B cell (primary cell): Measurements from ENCODE around the gene PNPLA6. TPM values are rescaled to one million over a fixed set of nuclear protein-coding genes. Genes with fewer than 3 reads are reported as not detected.
A peak's percentile ranks its signal among the peaks of the same experiment; 100 is the strongest.

Experiments
- ATAC-seq: fragments of 200-7000 bp; cut with Tn5 transposase; one replicate; pipeline ENCODE4 v1.10.0; 2021; ENCODE audit warnings: low read depth, mild to moderate bottlenecking, moderate number of reproducible peaks, moderate library complexity
- CTCF ChIA-PET: fragments of 350-600 bp; sonication (Branson Sonifier 250); formaldehyde crosslinking; loops from one replicate; lab custom pipeline; 2021; ENCODE audit warnings: antibody characterized with exemption, inconsistent platforms; lab: Charles Lee
- POLR2A ChIA-PET: fragments of 350-600 bp; sonication (Branson Sonifier 250); formaldehyde crosslinking; loops from one replicate; lab custom pipeline; 2021; ENCODE audit warnings: antibody characterized with exemption; lab: Charles Lee
- DNase-seq: peaks from one replicate; pipeline ENCODE4 v3.0.0; 2013
- H2AFZ ChIP-seq: 2 replicates; pipeline ENCODE4 v1.6.1; 2012; ENCODE audit warnings: mild to moderate bottlenecking, low read depth, low read length; ENCODE audit not compliant: insufficient read depth, poor library complexity, severe bottlenecking
- H3K27ac ChIP-seq, 2 donors: 1 replicate in 1 of 2; 2 replicates in 1 of 2; pipeline ENCODE4 v1.5.1; 2012 to 2013; ENCODE audit warnings: low read length in 2 of 2, mild to moderate bottlenecking in 2 of 2, moderate library complexity in 1 of 2
- H3K27me3 ChIP-seq, 4 experiments: fragments of 200-600 bp in 1 of 4; sonication (generic) in 1 of 4; replicated peaks in 1 of 4; 1 replicate in 2 of 4; 2 replicates in 2 of 4; pipeline versions ENCODE4 v1.6.1 to v1.7.0; 2013 to 2016; ENCODE audit warnings: low read length in 3 of 4, mild to moderate bottlenecking in 2 of 4, mixed read lengths in 1 of 4, moderate library complexity in 1 of 4; ENCODE audit not compliant: insufficient read depth in 4 of 4, control insufficient read depth in 3 of 4; ENCODE audit errors: control extremely low read depth in 1 of 4
- H3K36me3 ChIP-seq, 2 experiments: replicated peaks in 1 of 2; 1 replicate in 1 of 2; 2 replicates in 1 of 2; pipeline versions ENCODE4 v1.6.1 to v1.7.1; 2013; ENCODE audit warnings: low read length in 1 of 2; ENCODE audit not compliant: insufficient read depth in 2 of 2, control insufficient read depth in 1 of 2; ENCODE audit errors: control extremely low read depth in 1 of 2, extremely low read depth in 1 of 2
- H3K4me1 ChIP-seq, 2 donors: fragments of 200-600 bp in 1 of 2; sonication (generic) in 1 of 2; 1 replicate in 1 of 2; 2 replicates in 1 of 2; pipeline versions ENCODE4 v1.5.1 to v1.6.1; 2013 to 2017; ENCODE audit warnings: low read length in 2 of 2; ENCODE audit not compliant: control insufficient read depth in 2 of 2, insufficient read depth in 2 of 2
- H3K4me2 ChIP-seq: replicated peaks from 2 replicates; pipeline ENCODE3; 2012; ENCODE audit warnings: mild to moderate bottlenecking, low read depth, low read length; ENCODE audit not compliant: poor library complexity, severe bottlenecking
- H3K4me3 ChIP-seq, 5 experiments: fragments of 200-600 bp in 1 of 5; sonication (generic) in 1 of 5; 1 replicate in 3 of 5; 2 replicates in 2 of 5; pipeline versions ENCODE4 v1.5.1 to v1.7.0; 2011 to 2016; ENCODE audit warnings: low read length in 4 of 5, mild to moderate bottlenecking in 4 of 5, low read depth in 2 of 5, control low read depth in 1 of 5, moderate library complexity in 1 of 5; ENCODE audit not compliant: insufficient read depth in 1 of 5; ENCODE audit errors: control extremely low read depth in 1 of 5, extremely low read depth in 1 of 5
- H3K79me2 ChIP-seq: fragments of 200-600 bp; sonication (generic); one replicate; pipeline ENCODE4 v1.6.0; 2016; ENCODE audit warnings: low read length; ENCODE audit not compliant: control insufficient read depth, insufficient read depth
- H3K9ac ChIP-seq: fragments of 200-600 bp; sonication (generic); 2 replicates; pipeline ENCODE4 v1.6.1; 2017; ENCODE audit warnings: mild to moderate bottlenecking, low read length, moderate library complexity
- H3K9me3 ChIP-seq, 3 donors: one replicate each; pipeline versions ENCODE4 v1.6.1 to v1.7.1; 2013; ENCODE audit warnings: low read length in 2 of 3; ENCODE audit not compliant: control insufficient read depth in 2 of 3, insufficient read depth in 1 of 3; ENCODE audit errors: control extremely low read depth in 1 of 3
- H4K20me1 ChIP-seq: 2 replicates; pipeline ENCODE4 v1.6.0; 2012; ENCODE audit warnings: mild to moderate bottlenecking, low read length; ENCODE audit not compliant: insufficient read depth, control insufficient read depth, poor library complexity, severe bottlenecking
- H3K27ac Mint-ChIP-seq: one replicate; pipeline ENCODE4 v1.8.0; 2021; ENCODE audit warnings: mixed read lengths
- H3K27me3 Mint-ChIP-seq: one replicate; pipeline ENCODE4 v1.8.0; 2021; ENCODE audit warnings: mixed read lengths
- H3K4me1 Mint-ChIP-seq: one replicate; pipeline ENCODE4 v1.8.0; 2021; ENCODE audit warnings: mixed read lengths
- H3K4me3 Mint-ChIP-seq: one replicate; pipeline ENCODE4 v1.8.0; 2021; ENCODE audit warnings: mixed read lengths
- H3K9me3 Mint-ChIP-seq: one replicate; pipeline ENCODE4 v1.8.0; 2022; ENCODE audit warnings: mixed read lengths; ENCODE audit not compliant: insufficient read depth
- EZH2 ChIP-seq: IDR thresholded peaks from 2 replicates; pipeline ENCODE4 v1.6.1; 2012; ENCODE audit warnings: borderline replicate concordance, low read depth, mild to moderate bottlenecking, moderate library complexity, low read length; ENCODE audit not compliant: insufficient read depth, poor library complexity, severe bottlenecking
- WGBS: methylation state at CpG from one replicate; pipeline ENCODE4 v1.1.5; 2013; ENCODE audit warnings: missing lambda C conversion rate; ENCODE audit not compliant: insufficient coverage; 5-methylcytosine and 5-hydroxymethylcytosine counted together
- intact Hi-C: fragments of 100-400 bp; cut with micrococcal nuclease; formaldehyde crosslinking; loops from one replicate; pipeline ENCODE4 v1.10.0; 2022
- polyA plus RNA-seq: library from polyadenylated mRNA; depleted of rRNA; stranded (reverse); fragments of >200 nt; gene quantifications from 2 replicates; pipeline ENCODE4 v1.2.3, GENCODE V29; 2012
- total RNA-seq, 2 donors: library from RNA; stranded (reverse); fragments of 120-200 nt in 1 of 2; gene quantifications; 1 replicate in 1 of 2; 2 replicates in 1 of 2; pipeline versions ENCODE4 v1.2.3 to v1.2.4, GENCODE V29; 2013 to 2022
- TF ChIP-seq, protein P1 (sequence below): fragments of 200-600 bp; IDR thresholded peaks from one replicate; pipeline ENCODE4 v1.8.0; 2022; ENCODE audit warnings: antibody characterized with exemption, mild to moderate bottlenecking

Gene PNPLA6
- total and polyA plus RNA-seq, 2 donors (not counting 1 experiment from before 2014, with no cell fraction given): 102 to 149 TPM

DNA sequence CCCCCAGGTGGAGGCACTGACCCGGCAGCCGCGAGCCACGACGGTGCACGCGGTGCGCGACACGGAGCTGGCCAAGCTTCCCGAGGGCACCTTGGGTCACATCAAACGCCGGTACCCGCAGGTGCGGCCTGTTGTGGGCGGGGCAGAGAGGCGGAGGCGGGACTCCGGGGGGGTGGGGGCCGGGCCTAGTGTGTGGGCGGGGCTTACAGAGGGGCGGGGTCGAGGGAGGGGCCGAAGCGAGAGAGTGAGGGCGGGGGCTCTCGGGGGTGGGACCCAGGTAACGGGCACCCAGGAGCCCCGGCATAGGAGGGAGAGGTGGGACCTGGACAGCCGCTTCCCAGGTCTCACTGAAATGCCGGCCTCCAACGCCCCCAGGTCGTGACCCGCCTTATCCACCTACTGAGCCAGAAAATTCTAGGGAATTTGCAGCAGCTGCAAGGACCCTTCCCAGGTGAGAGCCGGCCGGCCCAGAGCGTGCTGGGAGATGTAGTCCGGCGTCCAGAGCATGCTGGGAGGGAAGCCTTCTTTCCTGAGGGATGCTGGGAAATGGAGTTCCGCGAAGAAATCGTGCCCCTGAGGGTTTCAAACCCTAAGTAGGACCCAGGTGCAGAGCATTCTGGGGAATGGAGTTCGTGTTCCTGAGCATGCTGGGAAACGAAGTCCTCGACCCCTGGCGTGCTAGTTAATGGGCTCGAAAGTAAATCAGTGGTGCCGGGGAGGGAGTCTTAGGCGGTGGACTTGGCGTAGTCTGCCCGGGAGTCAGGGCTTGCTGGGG, 15.7 kb downstream of the PNPLA6 start:
- peaks cover 0 to 41% of the 10 kb centered on the region in 2 experiments for H3K36me3 ChIP-seq
- POLR2A ChIA-PET: no interaction called here
- H3K4me3 ChIP-seq: no peak overlapping the region
- no peak overlapping the region for H3K9ac ChIP-seq
- H3K79me2 ChIP-seq: no peaks in the 10 kb centered on the region
- H3K4me1 ChIP-seq: peaks cover 0 to under 1% of the 10 kb centered on the region in 2 donors
- peak; percentile 37 for DNase-seq
- Mint-ChIP-seq H3K4me3 (no peak overlapping the region), H3K27ac (peak overlapping the region; percentile 15), H3K4me1 (peaks cover 3% of the 10 kb centered on the region), H3K27me3 (no peaks in the 10 kb centered on the region), H3K9me3 (no peaks in the 10 kb centered on the region)
- no peak overlapping the region for H3K27ac ChIP-seq
- no peaks in the 10 kb centered on the region for H4K20me1 ChIP-seq
- peaks cover 0 to 12% (median 0%) of the 10 kb centered on the region in 3 donors for H3K9me3 ChIP-seq
- CTCF ChIA-PET: interaction anchor here (1.7 to 2.1 kb wide), 2 partner anchors 17 kb away, joined by 6 to 7 read pairs; no protein-coding TSS in a partner anchor
- ATAC-seq: peak; percentile 81
- WGBS: 78% methylated on average over 37 of the region's 51 CpGs
- intact Hi-C loops: loop anchor here (1.0 kb wide), 1 partner anchor 16 kb away; the partner anchor contains the start of gene PNPLA6
- no peak for TF ChIP-seq EZH2
- TF ChIP-seq, protein P1, sequence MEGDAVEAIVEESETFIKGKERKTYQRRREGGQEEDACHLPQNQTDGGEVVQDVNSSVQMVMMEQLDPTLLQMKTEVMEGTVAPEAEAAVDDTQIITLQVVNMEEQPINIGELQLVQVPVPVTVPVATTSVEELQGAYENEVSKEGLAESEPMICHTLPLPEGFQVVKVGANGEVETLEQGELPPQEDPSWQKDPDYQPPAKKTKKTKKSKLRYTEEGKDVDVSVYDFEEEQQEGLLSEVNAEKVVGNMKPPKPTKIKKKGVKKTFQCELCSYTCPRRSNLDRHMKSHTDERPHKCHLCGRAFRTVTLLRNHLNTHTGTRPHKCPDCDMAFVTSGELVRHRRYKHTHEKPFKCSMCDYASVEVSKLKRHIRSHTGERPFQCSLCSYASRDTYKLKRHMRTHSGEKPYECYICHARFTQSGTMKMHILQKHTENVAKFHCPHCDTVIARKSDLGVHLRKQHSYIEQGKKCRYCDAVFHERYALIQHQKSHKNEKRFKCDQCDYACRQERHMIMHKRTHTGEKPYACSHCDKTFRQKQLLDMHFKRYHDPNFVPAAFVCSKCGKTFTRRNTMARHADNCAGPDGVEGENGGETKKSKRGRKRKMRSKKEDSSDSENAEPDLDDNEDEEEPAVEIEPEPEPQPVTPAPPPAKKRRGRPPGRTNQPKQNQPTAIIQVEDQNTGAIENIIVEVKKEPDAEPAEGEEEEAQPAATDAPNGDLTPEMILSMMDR: no peak
- H3K27me3 ChIP-seq: no peaks in the 10 kb centered on the region
- H2AFZ ChIP-seq: no peak overlapping the region
- H3K4me2 ChIP-seq: peak overlapping the region; percentile 22

DNA sequence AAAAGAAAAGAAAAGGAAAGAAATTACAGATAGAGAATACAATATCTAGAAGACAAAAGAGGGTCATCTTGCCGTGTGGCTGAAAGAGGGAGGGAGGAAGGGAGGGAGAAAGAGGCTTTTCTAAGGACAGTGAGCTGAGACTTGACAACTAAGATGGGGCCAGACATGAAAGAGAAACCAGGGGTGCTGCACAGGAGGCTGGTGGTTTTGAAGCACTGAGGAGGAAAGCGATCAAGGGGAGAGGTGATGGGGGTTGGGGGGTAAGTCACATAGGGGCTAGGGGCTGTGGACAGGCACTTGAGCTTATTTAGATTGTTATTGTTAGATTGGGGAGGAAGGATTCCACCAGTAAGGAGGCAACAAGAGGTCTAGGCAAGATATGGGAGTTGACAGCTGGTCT, 17.3 kb downstream of the PNPLA6 start:
- Mint-ChIP-seq H3K9me3 (no peaks in the 10 kb centered on the region), H3K27me3 (no peaks in the 10 kb centered on the region), H3K4me3 (no peak overlapping the region), H3K27ac (no peak overlapping the region), H3K4me1 (peaks cover 3% of the 10 kb centered on the region)
- Histone ChIP-seq H3K4me2 (no peak overlapping the region), H2AFZ (no peak overlapping the region), H3K9ac (no peak overlapping the region), H3K79me2 (no peaks in the 10 kb centered on the region), H3K4me3 (no peak overlapping the region), H3K27me3 (no peaks in the 10 kb centered on the region), H4K20me1 (no peaks in the 10 kb centered on the region), H3K4me1 (no peaks in the 10 kb centered on the region), H3K36me3 (peaks cover 0 to 54% of the 10 kb centered on the region in 2 experiments), H3K27ac (no peak overlapping the region), H3K9me3 (peaks cover 0 to 12% (median 0%) of the 10 kb centered on the region in 3 donors)
- intact Hi-C loops: no loop called here
- POLR2A ChIA-PET: interaction anchor here (0.7 kb wide), 1 partner anchor 11 kb away, joined by 3 read pairs; no protein-coding TSS in a partner anchor
- DNase-seq: no peak
- WGBS: 0% methylated on average over 1 of the region's 2 CpGs
- TF ChIP-seq EZH2: no peak
- TF ChIP-seq, protein P1: no peak
- CTCF ChIA-PET: interaction anchor here (2.1 kb wide), 1 partner anchor 15 kb away, joined by 7 read pairs; no protein-coding TSS in a partner anchor
- no peak for ATAC-seq
